LHCN-M2 (cell line): Measurements from ENCODE around the gene MRPL12. TPM values are rescaled to one million over a fixed set of nuclear protein-coding genes. Genes with fewer than 3 reads are reported as not detected.

Source experiments
- DNase-seq: peaks from one replicate; pipeline ENCODE4 v3.0.0-alpha.2; 2012; ENCODE audit warnings: low read depth
- total RNA-seq: library from RNA; depleted of rRNA; stranded (reverse); fragments of >200 nt; gene quantifications from 2 replicates; pipeline ENCODE4 v1.2.3, GENCODE V29; 2014

The MRPL12 gene
- total RNA-seq, 1 experiment from 2014 or later = 31.3 TPM

- no peak for DNase-seq
These were observed 12.9 kb downstream of the MRPL12 start for GRCh38 chr17:81715872-81716673.

DNA sequence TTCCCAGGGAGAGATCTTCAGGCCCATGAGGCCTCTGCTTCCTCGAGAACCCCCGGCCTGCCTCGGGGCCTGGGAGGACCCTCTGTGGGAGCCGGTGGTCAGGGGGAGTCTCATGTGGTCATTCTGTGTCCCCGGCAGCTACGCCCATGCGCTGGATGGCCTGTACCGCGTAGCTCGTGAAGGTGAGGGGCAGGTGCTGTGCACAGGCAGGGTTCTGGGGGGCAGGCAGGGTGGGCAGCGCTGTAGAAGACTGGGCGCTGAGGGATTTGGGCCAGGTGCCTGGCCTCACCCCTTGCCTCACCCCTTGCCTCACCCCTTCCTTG lies 13.5 kb downstream of the MRPL12 start:
- no peak for DNase-seq

GRCh38 chr17:81717049-81717765 lies 14.0 kb downstream of the MRPL12 start:
- no peak for DNase-seq

DNA sequence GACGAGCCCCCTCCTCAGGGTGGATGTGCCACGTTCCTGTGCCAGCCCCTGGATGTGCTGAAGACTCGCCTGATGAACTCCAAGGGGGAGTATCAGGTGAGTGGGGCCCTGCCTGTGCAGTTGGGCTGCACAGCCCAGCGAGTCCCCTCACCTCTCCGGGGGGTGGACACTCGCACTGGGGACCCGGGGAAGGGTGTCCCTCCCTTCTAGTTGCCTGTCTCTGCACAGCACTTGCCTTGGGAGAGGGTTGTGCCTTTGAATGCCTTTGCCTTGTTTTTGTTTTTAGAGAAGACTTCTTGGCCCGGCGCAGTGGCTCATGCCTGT lies 14.6 kb downstream of the MRPL12 start:
- no peak for DNase-seq

GRCh38 chr17:81719410-81720266 lies 16.5 kb downstream of the MRPL12 start:
- no peak for DNase-seq

DNA sequence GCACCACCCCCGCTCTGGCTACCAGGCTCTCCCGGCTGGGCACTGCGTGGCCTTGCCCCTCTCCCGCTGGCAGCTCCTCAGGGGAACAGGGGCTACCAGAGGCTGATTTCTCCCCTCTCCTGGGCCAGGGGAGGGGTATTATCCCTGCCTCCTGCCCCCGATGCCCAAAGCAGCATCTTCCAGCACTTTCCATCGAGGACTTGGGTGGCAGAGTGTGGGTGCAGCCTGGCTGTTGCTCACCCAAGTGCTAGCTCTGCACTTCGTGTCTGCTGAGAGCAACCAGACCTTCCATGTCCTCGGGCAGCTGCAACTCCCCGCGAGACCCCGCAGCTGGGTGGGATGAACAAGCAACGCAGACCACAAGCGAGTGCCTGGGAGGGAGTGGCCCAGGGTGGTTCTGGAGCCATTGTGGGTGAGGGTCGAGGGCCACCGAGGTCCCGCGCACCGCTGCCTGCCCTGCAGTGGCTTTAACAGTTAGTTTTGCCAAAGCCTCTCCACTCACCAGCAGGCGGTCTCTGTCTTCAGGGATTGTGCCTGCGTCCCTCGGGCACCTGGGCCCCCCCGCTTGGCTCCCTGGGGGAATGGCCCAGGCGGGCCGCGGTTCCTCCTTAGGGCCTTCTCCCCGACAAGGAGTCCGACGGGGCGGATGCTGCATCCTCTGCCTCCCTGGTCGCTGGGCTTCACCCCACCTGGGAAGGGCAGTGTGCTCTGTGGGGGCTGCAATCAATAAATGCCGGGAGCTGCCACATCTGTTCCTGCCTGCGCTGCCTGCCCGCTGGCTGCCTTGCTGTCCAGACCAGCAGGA lies 17.3 kb downstream of the MRPL12 start:
- no peak for DNase-seq

GRCh38 chr17:81722184-81723120 lies 19.3 kb downstream of the MRPL12 start:
- peak; percentile 29 for DNase-seq

- no peak for DNase-seq
These were observed 20.6 kb downstream of the MRPL12 start for GRCh38 chr17:81723651-81724209.

DNA sequence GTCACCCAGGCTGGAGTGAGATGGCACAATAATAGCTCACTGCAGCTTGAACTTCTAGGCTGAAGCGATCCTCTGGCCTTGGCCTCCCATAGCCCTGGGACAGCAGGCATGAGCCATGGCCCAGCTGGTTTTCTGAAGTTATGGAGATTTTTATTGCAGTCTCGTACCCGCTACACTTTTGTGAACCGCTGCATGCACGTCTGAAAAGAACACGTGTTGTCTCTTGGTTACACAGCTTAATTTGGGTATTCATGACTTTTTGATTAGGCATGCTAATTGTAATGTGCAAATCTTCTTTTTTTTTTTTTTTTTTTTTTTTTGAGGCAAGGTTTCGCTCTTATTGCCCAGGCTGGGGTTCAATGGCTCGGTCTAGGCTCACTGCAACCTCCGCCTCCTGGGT lies 22.3 kb downstream of the MRPL12 start:
- no peak for DNase-seq

GRCh38 chr17:81726004-81726403 lies 22.8 kb downstream of the MRPL12 start:
- no peak for DNase-seq

DNA sequence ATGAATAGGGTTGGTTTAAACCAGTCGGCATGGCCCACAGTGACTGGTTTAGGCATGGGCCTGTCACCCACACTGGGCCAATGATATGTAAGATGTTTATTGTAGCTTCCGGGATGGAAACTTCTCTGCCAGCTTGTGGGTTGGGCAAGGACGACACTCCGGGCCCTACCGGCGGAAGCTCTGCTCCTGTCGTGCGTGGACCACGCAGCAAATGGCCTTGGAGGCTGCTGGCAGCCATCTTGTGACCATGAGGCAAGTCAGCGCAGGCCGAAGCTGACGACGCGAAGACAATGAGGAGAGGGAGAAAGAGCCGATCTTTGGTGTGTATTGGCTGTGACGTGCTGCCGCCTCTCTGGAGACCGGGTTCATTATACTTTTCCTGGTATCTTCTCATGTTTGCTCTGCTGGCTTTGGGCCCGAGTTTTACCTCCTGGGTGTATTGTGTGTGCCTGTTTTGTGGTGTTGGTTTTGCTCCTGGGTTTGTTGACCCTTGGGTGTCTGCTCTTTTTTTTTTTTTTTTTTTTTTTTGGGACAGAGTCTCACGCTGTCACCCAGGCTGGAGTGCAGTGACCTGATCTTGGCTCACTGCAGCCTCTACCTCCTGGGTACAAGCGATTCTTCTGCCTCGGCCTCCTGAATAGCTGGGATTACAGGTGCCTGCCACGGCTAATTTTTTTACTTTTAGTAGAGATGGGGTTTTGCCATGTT lies 24.3 kb downstream of the MRPL12 start:
- DNase-seq = no peak

- DNase-seq = peak; percentile 62
These were observed 30.6 kb downstream of the MRPL12 start for GRCh38 chr17:81733507-81734404.

GRCh38 chr17:81734405-81735263 lies 31.5 kb downstream of the MRPL12 start:
- no peak for DNase-seq

DNA sequence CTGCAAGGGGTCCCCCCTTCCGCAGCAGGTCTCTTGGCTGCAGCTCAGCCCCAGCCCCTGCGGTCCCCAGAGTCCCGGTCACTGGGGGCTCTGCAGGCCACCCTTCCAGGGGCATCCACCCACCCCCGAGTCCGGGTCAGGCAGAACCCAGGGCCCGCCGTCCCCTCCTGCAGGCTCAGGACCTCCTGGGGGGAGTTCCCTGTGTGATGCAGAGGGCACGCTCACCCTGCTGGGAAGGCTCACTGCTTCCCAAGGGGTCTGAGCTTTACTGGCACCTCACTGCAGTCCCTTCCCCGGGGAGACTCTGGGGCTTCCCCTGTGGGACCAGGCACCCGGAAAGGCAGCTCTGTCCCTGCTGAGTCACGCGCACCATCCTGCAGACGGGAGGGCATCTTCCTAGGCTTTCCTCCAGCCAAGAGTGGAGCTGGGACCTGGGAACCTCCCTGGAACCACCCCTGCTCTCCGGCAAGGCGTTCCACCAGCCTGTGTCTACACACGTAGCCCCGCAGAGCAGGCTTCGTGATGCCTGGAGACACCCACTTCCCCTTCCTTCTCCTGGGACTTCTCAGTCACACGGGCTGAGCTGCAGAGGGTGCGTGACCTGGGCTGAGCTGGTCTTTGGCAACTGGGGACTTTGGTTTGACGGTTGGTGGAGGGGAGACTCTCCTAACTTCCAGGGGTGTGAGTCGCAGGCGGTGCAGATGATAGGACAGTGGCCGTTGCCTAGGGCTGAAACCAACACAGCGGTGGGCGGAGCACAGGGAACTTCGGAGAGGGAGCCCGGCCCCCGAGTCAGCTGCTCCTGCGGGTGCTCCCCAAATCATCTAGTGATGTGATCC lies 32.3 kb downstream of the MRPL12 start:
- peak; percentile 56 for DNase-seq

GRCh38 chr17:81737947-81738800 lies 35.0 kb downstream of the MRPL12 start:
- no peak for DNase-seq
